Right lobe of liver (tissue), 4 donors: ENCODE data around the gene MAPKAP1.
"Not testable (repeated sequence)": the region's sequence is repeated elsewhere in the genome, so short reads cannot be mapped to it uniquely, and the experiment has no call there.

ENCODE experiments used
- POLR2A ChIP-seq: fragments of 450-650 bp; IDR thresholded peaks from one replicate; pipeline ENCODE4 v1.6.1; 2017; ENCODE audit warnings: antibody characterized with exemption, mild to moderate bottlenecking
- TF ChIP-seq, protein P1 (sequence below), 4 donors: fragments of 200-600 bp in 3 of 4; fragments of 450-650 bp in 1 of 4; IDR thresholded peaks; one replicate each; pipeline versions ENCODE4 v1.5.1 to v1.8.0; 2016 to 2022; ENCODE audit warnings: antibody characterized with exemption in 4 of 4, mild to moderate bottlenecking in 2 of 4
- donor health status: DM: no; HTN: no; CAD: no.
- donor health status: DM: no; HTN: no; CAD: no.
- donor health status: DM: no; HTN: yes; CAD: no.

DNA sequence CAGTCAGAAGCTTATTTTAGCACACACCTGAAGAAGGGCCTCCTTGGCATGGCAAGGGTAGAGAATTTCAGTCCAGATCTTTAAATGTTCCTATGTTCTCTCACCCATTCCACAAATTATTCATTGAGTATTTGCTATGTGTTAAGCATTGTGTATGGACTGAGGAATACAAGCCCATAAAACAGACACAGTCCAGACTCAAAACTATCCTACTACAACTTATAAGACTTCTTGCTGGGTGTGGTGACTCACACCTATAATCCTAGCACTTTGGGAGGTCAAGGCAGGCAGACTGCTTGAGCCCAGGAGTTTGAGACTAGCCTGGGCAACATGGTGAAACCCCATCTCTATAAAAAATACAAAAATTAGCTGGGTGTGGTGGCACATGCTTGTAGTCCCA is 141.0 kb downstream of the MAPKAP1 start:
- not testable (repeated sequence) for TF ChIP-seq POLR2A
- TF ChIP-seq, protein P1, sequence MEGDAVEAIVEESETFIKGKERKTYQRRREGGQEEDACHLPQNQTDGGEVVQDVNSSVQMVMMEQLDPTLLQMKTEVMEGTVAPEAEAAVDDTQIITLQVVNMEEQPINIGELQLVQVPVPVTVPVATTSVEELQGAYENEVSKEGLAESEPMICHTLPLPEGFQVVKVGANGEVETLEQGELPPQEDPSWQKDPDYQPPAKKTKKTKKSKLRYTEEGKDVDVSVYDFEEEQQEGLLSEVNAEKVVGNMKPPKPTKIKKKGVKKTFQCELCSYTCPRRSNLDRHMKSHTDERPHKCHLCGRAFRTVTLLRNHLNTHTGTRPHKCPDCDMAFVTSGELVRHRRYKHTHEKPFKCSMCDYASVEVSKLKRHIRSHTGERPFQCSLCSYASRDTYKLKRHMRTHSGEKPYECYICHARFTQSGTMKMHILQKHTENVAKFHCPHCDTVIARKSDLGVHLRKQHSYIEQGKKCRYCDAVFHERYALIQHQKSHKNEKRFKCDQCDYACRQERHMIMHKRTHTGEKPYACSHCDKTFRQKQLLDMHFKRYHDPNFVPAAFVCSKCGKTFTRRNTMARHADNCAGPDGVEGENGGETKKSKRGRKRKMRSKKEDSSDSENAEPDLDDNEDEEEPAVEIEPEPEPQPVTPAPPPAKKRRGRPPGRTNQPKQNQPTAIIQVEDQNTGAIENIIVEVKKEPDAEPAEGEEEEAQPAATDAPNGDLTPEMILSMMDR (IDR thresholded peaks at IDR 0.05): not testable (repeated sequence)
